CD8-positive, alpha-beta memory T cell (primary cell): Measurements from ENCODE around the gene RPS6KB2. TPM values are rescaled to one million over a fixed set of nuclear protein-coding genes. Genes with fewer than 3 reads are reported as not detected.

ENCODE experiments used
- CTCF ChIA-PET: fragments of 350-600 bp; sonication (Branson Sonifier 250); formaldehyde crosslinking; loops from one replicate; lab custom pipeline; 2021; ENCODE audit warnings: antibody characterized with exemption; lab: Charles Lee
- POLR2A ChIA-PET: fragments of 350-600 bp; sonication (Branson Sonifier 250); formaldehyde crosslinking; loops from one replicate; lab custom pipeline; 2021; ENCODE audit warnings: antibody characterized with exemption; lab: Charles Lee
- DNase-seq, 5 donors: peaks; one replicate each; pipeline versions ENCODE4 v3.0.0 to v3.0.0-alpha.2; 2020 to 2022; ENCODE audit warnings: mixed read lengths in 1 of 5
- H3K27ac ChIP-seq: one replicate; pipeline ENCODE4 v1.7.0; 2013; ENCODE audit warnings: low read depth, mild to moderate bottlenecking, low read length, moderate library complexity
- H3K27me3 ChIP-seq: 2 replicates; pipeline ENCODE4 v1.7.0; 2013; ENCODE audit warnings: low read length, mild to moderate bottlenecking; ENCODE audit not compliant: insufficient read depth, poor library complexity, severe bottlenecking
- H3K36me3 ChIP-seq: 2 replicates; pipeline ENCODE4 v1.7.0; 2013; ENCODE audit warnings: mild to moderate bottlenecking, low read length, moderate library complexity; ENCODE audit not compliant: insufficient read depth
- H3K4me1 ChIP-seq: 2 replicates; pipeline ENCODE4 v1.7.0; 2013; ENCODE audit warnings: mild to moderate bottlenecking, low read length, moderate library complexity; ENCODE audit not compliant: insufficient read depth
- H3K4me3 ChIP-seq: 2 replicates; pipeline ENCODE4 v1.7.0; 2013; ENCODE audit warnings: mild to moderate bottlenecking, low read length
- H3K9me3 ChIP-seq: 2 replicates; pipeline ENCODE4 v1.7.0; 2013; ENCODE audit warnings: mild to moderate bottlenecking, low read length
- H3K27ac Mint-ChIP-seq, 8 donors: one replicate each; pipeline ENCODE4 v1.8.0; 2020 to 2021; ENCODE audit warnings: mixed read lengths in 8 of 8, mild to moderate bottlenecking in 6 of 8, inconsistent platforms in 3 of 8, moderate library complexity in 3 of 8
- H3K27me3 Mint-ChIP-seq, 2 donors: one replicate each; pipeline ENCODE4 v1.8.0; 2020 to 2021; ENCODE audit warnings: mixed read lengths in 2 of 2, mild to moderate bottlenecking in 1 of 2, moderate library complexity in 1 of 2
- H3K36me3 Mint-ChIP-seq, 3 donors: one replicate each; pipeline ENCODE4 v1.8.0; 2020 to 2021; ENCODE audit warnings: mixed read lengths in 3 of 3, inconsistent platforms in 1 of 3, mild to moderate bottlenecking in 1 of 3
- H3K4me1 Mint-ChIP-seq, 3 donors: one replicate each; pipeline ENCODE4 v1.8.0; 2020 to 2021; ENCODE audit warnings: mixed read lengths in 3 of 3, inconsistent platforms in 1 of 3, mild to moderate bottlenecking in 1 of 3
- H3K4me3 Mint-ChIP-seq, 7 donors: one replicate each; pipeline ENCODE4 v1.8.0; 2020 to 2021; ENCODE audit warnings: mixed read lengths in 7 of 7, mild to moderate bottlenecking in 6 of 7, moderate library complexity in 4 of 7, inconsistent platforms in 2 of 7
- H3K9me3 Mint-ChIP-seq, 5 donors: one replicate each; pipeline ENCODE4 v1.8.0; 2020 to 2022; ENCODE audit warnings: mixed read lengths in 5 of 5, mild to moderate bottlenecking in 3 of 5, moderate library complexity in 2 of 5, inconsistent platforms in 1 of 5
- polyA plus RNA-seq: library from polyadenylated mRNA; unstranded; fragments of 300-500 nt; fragmentation: Illumina TruSeq; gene quantifications from one replicate; pipeline ENCODE4 v1.2.3, GENCODE V29; 2021
- total RNA-seq, 2 experiments: library from RNA; stranded (reverse); gene quantifications; one replicate each; pipeline ENCODE4 v1.2.3, GENCODE V29; 2021

The RPS6KB2 gene
- total and polyA plus RNA-seq, 3 experiments from 2014 or later, result 54.0 to 88.4 (median 86.0) TPM

DNA sequence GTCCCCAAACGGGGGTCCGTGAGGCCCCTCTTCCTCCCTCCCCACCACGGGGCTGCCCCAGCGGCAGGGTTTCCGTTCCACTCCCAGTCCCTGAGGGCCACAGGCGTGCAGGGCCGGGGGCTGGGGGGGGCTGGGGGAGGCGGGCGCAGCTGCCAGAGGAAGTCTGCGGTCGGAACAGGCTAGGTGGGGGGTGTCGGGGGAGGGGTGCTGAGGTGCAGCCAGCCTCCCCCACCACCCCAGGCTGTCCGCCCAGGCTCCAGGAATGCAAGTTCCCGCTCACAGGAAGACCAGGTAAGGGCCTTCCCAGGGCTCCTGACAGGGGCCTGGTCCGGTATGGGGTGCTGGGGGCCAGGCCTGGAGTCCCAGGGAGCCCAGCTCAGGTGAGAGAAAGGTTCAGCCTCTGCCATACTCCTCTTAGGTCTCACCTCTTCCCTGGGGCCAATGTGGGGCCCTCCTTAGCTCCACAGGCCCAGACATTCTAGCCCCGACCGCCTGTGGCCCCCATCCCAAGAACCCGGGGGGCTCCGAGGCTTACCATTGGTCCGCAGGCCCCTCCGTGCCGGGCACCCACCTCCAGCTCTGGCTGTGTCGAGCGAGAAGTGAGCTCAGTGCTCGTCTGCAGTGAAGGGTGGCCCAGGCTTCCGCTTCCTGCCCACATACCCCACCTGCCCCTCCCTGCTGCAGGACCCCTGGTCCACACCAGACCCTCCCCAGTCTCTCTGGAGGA, 9.0 kb downstream of the RPS6KB2 start, which contains the start of gene PTPRCAP:
Gene PTPRCAP (minus strand): TSS at position 601 of the 727 bp plus-strand sequence. CDS start 63 bp downstream, at position 538.
- peaks cover 66% of the 10 kb centered on the region for H3K4me1 ChIP-seq
- H3K4me3 ChIP-seq, result peak within 1 kb of the TSS; percentile 95
- peak within 1 kb of the TSS; percentile 79 for H3K27ac ChIP-seq
- POLR2A ChIA-PET, result interaction anchor here (1.2 to 10.1 kb wide), 23 partner anchors 9 to 198 kb away, joined by 3 to 203 read pairs (median 15); partner anchors contain the start of genes AIP, CARNS1, CDK2AP2 and GPR152
- Mint-ChIP-seq H3K27ac (peak within 1 kb of the TSS; percentile 69 to 97 (median 94)), H3K9me3 (no peaks in the 10 kb centered on the region), H3K4me3 (peak within 1 kb of the TSS; percentile 96 to 99 (median 98)), H3K27me3 (peaks cover 0 to 1% of the 10 kb centered on the region in 2 donors), H3K4me1 (peaks cover 49 to 82% (median 55%) of the 10 kb centered on the region in 3 donors), H3K36me3 (peaks cover 0 to 46% (median 4%) of the 10 kb centered on the region in 3 donors)
- peak; percentile 73 to 91 (median 80) for DNase-seq
- peaks cover 18% of the 10 kb centered on the region for H3K36me3 ChIP-seq
- no peaks in the 10 kb centered on the region for H3K27me3 ChIP-seq
- no peaks in the 10 kb centered on the region for H3K9me3 ChIP-seq
- CTCF ChIA-PET, result interaction anchor here (0.6 to 5.5 kb wide), 26 partner anchors 8 to 149 kb away, joined by 3 to 59 read pairs (median 5); partner anchors contain the start of genes AIP, CLCF1, POLD4 and PPP1CA

DNA sequence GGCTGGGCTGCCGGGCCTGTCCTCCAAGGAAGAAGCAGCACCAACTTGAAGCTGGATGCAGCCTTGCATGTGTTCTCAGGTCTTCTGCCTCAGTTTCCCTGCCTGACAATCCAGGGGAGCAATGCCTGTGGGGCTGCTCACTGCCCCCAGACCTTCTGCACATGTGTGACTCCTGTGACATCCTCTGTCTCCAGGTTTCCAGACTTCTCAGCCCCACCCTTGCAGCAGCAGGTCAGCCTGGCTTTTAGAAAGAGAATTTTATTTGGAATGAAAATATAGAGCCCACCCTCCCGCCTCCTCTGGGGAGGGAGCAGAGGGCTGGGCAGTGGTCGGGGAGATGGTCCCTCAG, 9.5 kb downstream of the RPS6KB2 start:
- no peak for DNase-seq
- Mint-ChIP-seq H3K36me3 (peaks cover 0 to 41% (median 4%) of the 10 kb centered on the region in 3 donors), H3K4me3 (peak overlapping the region; percentile 96 to 99 (median 98)), H3K9me3 (peaks cover 0 to 2% (median 0%) of the 10 kb centered on the region in 5 donors), H3K27me3 (peaks cover 0 to 1% of the 10 kb centered on the region in 2 donors), H3K4me1 (peaks cover 48 to 82% (median 56%) of the 10 kb centered on the region in 3 donors), H3K27ac (peak overlapping the region; percentile 69 to 97 (median 93))
- Histone ChIP-seq H3K27ac (peak overlapping the region; percentile 79), H3K4me3 (peak overlapping the region; percentile 95), H3K27me3 (no peaks in the 10 kb centered on the region), H3K4me1 (peaks cover 61% of the 10 kb centered on the region), H3K36me3 (peaks cover 16% of the 10 kb centered on the region), H3K9me3 (no peaks in the 10 kb centered on the region)
- ChIA-PET CTCF (interaction anchor here (0.6 to 5.5 kb wide), 24 partner anchors 8 to 149 kb away, joined by 3 to 59 read pairs (median 5); partner anchors contain the start of genes AIP, CLCF1, PITPNM1 and POLD4), POLR2A (interaction anchor here (1.2 to 10.1 kb wide), 21 partner anchors 10 to 198 kb away, joined by 3 to 203 read pairs (median 17); partner anchors contain the start of genes AIP, CARNS1, GPR152 and PITPNM1)

DNA sequence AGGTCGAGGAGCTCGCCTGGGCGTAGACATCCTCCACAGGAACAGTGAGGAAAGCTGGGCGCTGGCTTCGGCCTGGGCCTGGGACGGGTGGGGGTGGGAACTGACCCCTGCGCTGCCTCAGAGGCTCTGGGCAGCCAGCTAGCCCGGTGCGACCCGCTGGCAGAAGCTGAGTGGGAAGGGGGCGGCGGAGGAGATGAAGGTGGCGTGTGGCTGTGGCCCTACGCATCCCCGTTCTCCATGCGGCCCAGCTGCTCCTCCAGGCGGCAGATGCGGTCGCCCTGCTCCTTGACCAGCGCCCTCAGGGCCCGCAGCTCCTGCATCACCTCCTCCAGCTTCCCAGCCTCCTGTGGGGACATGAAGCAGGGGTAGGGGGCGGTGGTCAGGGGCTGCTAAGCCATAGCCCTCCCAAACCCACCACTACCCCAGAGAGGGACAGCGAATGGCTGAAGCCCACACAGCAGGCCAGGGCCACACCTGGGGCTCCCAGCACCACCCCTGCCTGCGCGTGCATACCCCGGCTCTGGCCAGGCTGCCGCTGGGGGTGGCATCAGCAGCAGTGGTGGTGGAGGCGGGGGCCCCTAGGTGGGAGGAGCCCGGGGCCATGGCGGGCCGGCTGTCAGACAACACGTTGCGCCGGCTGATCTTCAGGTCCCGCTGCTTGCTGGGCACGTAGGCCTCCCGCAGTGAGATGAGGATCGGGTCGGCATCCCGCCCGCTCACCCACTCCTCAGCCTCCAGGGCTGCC, 10.0 kb downstream of the RPS6KB2 start:
- H3K27me3 ChIP-seq, result no peaks in the 10 kb centered on the region
- H3K4me3 ChIP-seq, result peak overlapping the region; percentile 95
- ChIA-PET CTCF (interaction anchor here (0.6 to 5.5 kb wide), 21 partner anchors 10 to 150 kb away, joined by 3 to 59 read pairs (median 5); partner anchors contain the start of genes AIP, CLCF1, PITPNM1 and POLD4), POLR2A (interaction anchor here (0.5 to 10.1 kb wide), 21 partner anchors 10 to 199 kb away, joined by 3 to 203 read pairs (median 17); partner anchors contain the start of genes AIP, CARNS1, GPR152 and POLD4)
- Mint-ChIP-seq H3K36me3 (peaks cover 0 to 35% (median 4%) of the 10 kb centered on the region in 3 donors), H3K27ac (peak overlapping the region; percentile 93 to 99 (median 94)), H3K9me3 (peaks cover 0 to 2% (median 0%) of the 10 kb centered on the region in 5 donors), H3K27me3 (peaks cover 0 to 1% of the 10 kb centered on the region in 2 donors), H3K4me3 (peak overlapping the region; percentile 96 to 99 (median 98)), H3K4me1 (peaks cover 46 to 78% (median 53%) of the 10 kb centered on the region in 3 donors)
- H3K36me3 ChIP-seq, result peaks cover 11% of the 10 kb centered on the region
- no peaks in the 10 kb centered on the region for H3K9me3 ChIP-seq
- peak; percentile 70 to 87 (median 76) for DNase-seq
- H3K4me1 ChIP-seq, result peaks cover 56% of the 10 kb centered on the region
- H3K27ac ChIP-seq, result peak overlapping the region; percentile 79

DNA sequence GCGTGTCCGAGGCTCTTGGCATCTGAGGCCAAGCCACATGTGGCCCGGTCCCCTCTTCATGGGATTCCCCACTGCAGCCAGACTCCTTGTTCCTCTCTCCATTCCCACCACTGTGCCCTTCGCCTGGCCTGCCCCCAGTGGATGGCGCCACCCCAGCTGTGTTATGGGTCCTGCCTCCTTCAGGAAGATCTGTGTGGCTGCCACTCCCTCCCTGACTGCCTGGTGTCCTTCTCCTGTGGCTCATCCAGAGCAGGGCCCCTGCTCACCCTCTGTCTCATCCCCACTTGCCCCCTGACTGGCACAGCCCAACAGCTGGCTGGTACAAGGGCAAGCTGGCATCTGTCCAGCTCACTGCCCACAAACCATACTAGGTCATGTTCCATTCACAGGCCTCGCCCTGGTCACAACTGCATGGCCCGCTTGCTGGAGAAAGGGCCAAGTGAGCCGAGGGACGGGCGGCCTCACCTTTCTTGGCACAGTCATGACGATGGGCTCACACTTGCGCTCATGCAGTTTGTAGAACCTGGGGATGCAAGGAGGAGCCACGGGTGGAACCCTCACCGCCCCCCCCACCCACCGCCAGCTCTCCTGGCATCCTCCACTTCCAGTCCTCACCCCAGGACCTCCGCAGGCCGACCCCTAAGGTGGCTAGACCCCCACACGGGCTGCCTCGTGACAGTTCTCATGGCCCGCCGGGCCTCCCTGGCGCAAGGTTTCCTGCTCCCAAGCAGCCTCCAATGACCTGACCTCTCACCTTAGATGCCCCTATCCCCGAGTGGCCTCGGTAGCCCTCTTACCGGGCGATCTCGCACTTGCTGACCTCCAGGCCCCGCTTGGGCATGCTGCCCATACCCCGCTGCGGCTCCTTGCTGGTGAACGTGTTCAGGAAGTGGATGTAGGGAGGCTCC, 11.3 kb downstream of the RPS6KB2 start:
- CTCF ChIA-PET, result interaction anchor here (0.7 to 5.5 kb wide), 8 partner anchors 8 to 83 kb away, joined by 3 to 59 read pairs (median 8); partner anchors contain the start of genes PITPNM1, PPP1CA, TBC1D10C and TMEM134
- H3K9me3 ChIP-seq, result no peaks in the 10 kb centered on the region
- peak in 2 of 5 donors; percentile 32 to 44 for DNase-seq
- POLR2A ChIA-PET, result interaction anchor here (0.7 to 10.1 kb wide), 6 partner anchors 12 to 48 kb away, joined by 3 to 203 read pairs (median 15); partner anchors contain the start of genes PPP1CA, RAD9A, RPS6KB2 and TBC1D10C
- H3K27ac ChIP-seq, result peak overlapping the region; percentile 24
- Mint-ChIP-seq H3K27ac (peak overlapping the region; percentile 89 to 99 (median 94)), H3K4me3 (peak overlapping the region; percentile 96 to 99 (median 98)), H3K9me3 (peaks cover 0 to 2% (median 0%) of the 10 kb centered on the region in 5 donors), H3K27me3 (peaks cover 0 to 1% of the 10 kb centered on the region in 2 donors), H3K4me1 (peaks cover 46 to 77% (median 46%) of the 10 kb centered on the region in 3 donors), H3K36me3 (peaks cover 0 to 26% (median 4%) of the 10 kb centered on the region in 3 donors)
- H3K36me3 ChIP-seq, result peaks cover 11% of the 10 kb centered on the region
- H3K27me3 ChIP-seq, result no peaks in the 10 kb centered on the region
- peak overlapping the region; percentile 95 for H3K4me3 ChIP-seq
- H3K4me1 ChIP-seq, result peaks cover 53% of the 10 kb centered on the region

DNA sequence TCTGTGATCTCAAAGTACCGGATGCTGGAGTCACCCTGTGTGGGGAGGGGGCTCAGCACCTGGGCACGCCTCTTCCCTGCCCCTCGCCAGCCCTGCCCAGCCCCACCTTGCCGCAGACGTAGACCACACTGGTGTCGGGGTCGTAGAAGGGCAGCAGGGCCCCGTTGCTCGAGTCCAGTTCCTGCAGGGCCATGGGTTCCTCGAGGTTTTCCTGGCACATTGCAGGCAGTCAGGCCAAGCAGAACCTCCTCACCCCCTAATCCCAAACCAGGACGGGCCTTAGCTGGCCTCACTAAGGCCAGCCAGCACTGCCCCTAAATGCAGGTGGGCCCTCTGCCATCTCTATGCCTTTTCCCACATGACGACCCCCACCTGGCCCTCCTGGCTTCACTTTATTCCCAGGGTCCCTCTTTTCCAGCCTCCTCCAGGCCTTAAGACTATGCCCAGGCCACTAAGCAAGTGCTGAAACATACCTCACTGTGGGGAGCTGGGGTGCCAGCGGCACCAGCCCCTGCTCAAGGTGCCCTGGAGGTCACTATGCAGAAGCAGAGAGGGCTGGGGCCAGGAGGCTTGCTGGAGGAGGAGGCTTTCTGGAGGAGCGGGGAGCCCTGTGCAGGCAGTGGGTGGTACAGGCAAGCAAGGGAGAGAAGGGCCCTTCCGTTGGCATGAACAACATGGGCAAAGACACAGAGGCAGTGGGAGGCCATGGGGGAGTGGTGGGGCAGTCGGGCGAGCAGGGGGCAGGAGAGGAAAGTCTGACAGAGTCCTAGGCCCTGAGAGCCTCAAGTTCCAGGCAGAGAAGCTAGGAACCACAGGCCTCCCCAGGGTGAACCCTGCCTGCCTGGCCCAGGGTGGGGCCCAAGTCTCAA, 12.2 kb downstream of the RPS6KB2 start:
- CTCF ChIA-PET, result interaction anchor here (0.9 to 5.5 kb wide), 4 partner anchors 28 to 66 kb away, joined by 3 to 59 read pairs (median 3); partner anchors contain the start of genes PPP1CA and TBC1D10C
- H3K27me3 ChIP-seq, result no peaks in the 10 kb centered on the region
- H3K36me3 Mint-ChIP-seq, result peaks cover 0 to 20% (median under 1%) of the 10 kb centered on the region in 3 donors
- peaks cover 0 to 1% of the 10 kb centered on the region in 2 donors for H3K27me3 Mint-ChIP-seq
- H3K9me3 ChIP-seq, result no peaks in the 10 kb centered on the region
- peaks cover 0 to 2% (median 0%) of the 10 kb centered on the region in 5 donors for H3K9me3 Mint-ChIP-seq
- peaks cover 53% of the 10 kb centered on the region for H3K4me1 ChIP-seq
- peak in 1 of 5 donors; percentile 39 for DNase-seq
- H3K27ac Mint-ChIP-seq, result peak overlapping the region; percentile 89 to 99 (median 94)
- H3K36me3 ChIP-seq, result peaks cover 5% of the 10 kb centered on the region
- POLR2A ChIA-PET, result interaction anchor here (0.7 to 1.0 kb wide), 2 partner anchors 25 to 44 kb away, joined by 3 read pairs; no protein-coding TSS in a partner anchor
- peak overlapping the region; percentile 79 to 99 (median 98) for H3K4me3 Mint-ChIP-seq
- no peak overlapping the region for H3K27ac ChIP-seq
- no peak overlapping the region for H3K4me3 ChIP-seq
- H3K4me1 Mint-ChIP-seq, result peaks cover 50 to 77% (median 50%) of the 10 kb centered on the region in 3 donors

DNA sequence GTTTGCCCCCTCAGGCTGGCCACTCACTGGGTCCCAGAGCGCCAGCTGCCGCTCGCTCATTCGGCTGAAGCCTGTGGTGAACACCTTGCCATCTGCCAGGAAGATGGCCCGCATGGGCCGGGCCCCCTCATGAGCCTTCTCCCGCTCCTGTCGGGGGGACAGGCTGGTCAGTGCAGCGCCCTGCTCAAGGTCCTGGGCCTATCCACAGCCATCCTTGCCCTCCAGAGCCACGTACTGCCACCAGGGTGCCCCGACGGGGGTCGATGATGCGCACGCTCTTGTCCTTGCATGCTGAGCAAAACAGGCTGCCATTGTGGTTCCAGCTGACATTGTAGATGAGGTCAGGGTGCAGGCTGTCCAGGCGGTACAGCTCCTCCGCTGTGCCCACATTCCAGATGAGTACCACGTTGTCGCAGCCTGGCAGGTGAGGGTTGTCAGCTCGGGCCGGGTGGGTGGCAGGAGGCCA, 12.8 kb downstream of the RPS6KB2 start:
- peaks cover 0 to 1% of the 10 kb centered on the region in 2 donors for H3K27me3 Mint-ChIP-seq
- H3K36me3 Mint-ChIP-seq, result peaks cover 0 to 15% (median 0%) of the 10 kb centered on the region in 3 donors
- H3K9me3 ChIP-seq, result no peaks in the 10 kb centered on the region
- no peaks in the 10 kb centered on the region for H3K27me3 ChIP-seq
- H3K27ac Mint-ChIP-seq, result peak overlapping the region; percentile 77 to 97 (median 87)
- no peak overlapping the region for H3K4me3 ChIP-seq
- peaks cover 0 to 2% (median 0%) of the 10 kb centered on the region in 5 donors for H3K9me3 Mint-ChIP-seq
- ChIA-PET POLR2A (interaction anchor here (0.6 to 1.0 kb wide), 2 partner anchors 24 to 48 kb away, joined by 3 to 4 read pairs; no protein-coding TSS in a partner anchor), CTCF (interaction anchor here (0.8 to 5.5 kb wide), 5 partner anchors 27 to 65 kb away, joined by 3 to 59 read pairs (median 3); partner anchors contain the start of genes PPP1CA and TBC1D10C)
- peaks cover 54% of the 10 kb centered on the region for H3K4me1 ChIP-seq
- peak in 2 of 5 donors; percentile 25 to 43 for DNase-seq
- H3K27ac ChIP-seq, result no peak overlapping the region
- no peaks in the 10 kb centered on the region for H3K36me3 ChIP-seq
- H3K4me1 Mint-ChIP-seq, result peaks cover 52 to 79% (median 56%) of the 10 kb centered on the region in 3 donors
- peak overlapping the region in 5 of 7 donors; percentile 30 to 99 (median 73) for H3K4me3 Mint-ChIP-seq
